HG03442 (cell line): Measurements from ENCODE around the gene PDZRN4.
A peak's percentile ranks its signal among the peaks of the same experiment; 100 is the strongest.

Source experiments
- ATAC-seq: cut with Tn5 transposase; IDR thresholded peaks from one replicate; pipeline ENCODE4 v1.9.1; 2021; ENCODE audit warnings: mild to moderate bottlenecking, moderate library complexity; ENCODE audit not compliant: unreplicated experiment

Gene PDZRN4

GRCh38 chr12:41497409-41497808 lies 309.3 kb downstream of the PDZRN4 start:
- ATAC-seq: no peak

GRCh38 chr12:41504976-41505375 lies 316.9 kb downstream of the PDZRN4 start:
- ATAC-seq: no peak

DNA sequence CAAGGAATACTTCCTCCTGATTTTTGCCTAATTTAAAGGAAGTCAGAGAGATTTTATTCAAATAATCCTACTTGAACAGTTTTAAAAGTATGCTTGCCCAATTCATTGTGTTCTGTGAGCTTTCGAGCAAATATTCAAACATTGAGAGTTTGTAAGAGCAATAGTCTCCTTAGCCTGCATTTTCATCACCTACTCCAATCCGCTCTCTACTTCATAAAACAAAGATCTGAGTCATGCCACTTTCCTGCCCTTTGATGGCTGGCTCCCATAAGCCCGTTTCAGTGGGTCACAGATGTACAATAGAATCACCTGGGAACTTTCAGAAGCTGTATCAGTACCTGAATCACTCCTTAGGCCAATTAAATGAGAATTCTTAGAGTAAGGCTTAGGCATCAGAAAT lies 319.2 kb downstream of the PDZRN4 start:
- no peak for ATAC-seq

DNA sequence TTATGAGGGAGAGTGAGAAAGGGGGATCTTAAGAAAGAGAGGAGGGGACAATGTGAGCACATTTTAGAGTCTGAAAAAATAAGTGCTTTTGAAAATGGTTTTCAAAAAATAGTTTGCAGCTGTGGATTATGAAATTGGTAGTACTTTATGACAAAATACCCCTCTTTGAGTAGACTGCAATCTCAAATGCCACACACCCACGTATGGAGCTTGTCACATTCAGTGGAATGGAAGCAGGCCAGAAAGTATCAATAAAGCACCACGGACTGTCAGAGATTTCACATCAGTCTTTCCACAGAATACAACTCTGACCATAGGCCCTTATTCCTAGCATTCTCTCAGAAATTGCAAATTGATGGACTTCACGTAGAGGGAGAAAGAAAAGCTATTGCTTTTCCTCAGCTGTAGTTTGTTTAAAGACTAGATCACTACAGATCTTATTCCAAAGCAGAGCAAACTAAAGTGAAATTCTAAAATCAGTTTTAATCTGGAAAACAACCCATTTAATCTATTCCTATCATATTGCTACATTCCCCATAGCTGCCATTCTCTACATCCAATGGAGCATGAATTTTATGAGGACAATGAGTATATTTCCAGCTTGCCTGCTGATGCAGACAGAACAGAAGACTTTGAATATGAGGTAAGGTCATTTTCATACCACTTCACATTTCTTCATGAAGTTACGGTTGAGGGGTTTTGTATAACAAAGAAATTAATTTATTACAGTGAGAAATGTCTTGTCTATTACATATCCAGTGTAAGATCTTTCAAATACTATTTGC lies 321.3 kb downstream of the PDZRN4 start:
- ATAC-seq: no peak

GRCh38 chr12:41510470-41510869 lies 322.4 kb downstream of the PDZRN4 start:
- no peak for ATAC-seq

DNA sequence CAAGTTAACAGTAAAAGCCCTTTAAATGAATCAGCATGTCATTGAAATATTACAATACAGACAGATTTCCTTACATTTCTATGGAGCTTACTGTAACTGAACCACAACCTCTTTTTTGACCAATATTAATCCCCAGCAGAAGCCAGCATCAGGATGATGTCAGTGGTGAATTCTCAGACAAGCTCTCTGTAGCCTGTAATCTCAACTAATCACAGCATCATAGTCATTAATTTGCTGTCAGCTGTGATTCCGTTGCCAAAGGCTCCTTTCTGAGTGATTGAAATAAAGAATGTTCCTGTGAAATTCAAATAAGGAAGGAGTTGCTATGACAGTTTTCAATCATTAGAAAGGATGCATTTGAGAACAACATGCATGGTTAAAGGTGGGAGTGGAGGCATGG lies 323.1 kb downstream of the PDZRN4 start:
- ATAC-seq: no peak

DNA sequence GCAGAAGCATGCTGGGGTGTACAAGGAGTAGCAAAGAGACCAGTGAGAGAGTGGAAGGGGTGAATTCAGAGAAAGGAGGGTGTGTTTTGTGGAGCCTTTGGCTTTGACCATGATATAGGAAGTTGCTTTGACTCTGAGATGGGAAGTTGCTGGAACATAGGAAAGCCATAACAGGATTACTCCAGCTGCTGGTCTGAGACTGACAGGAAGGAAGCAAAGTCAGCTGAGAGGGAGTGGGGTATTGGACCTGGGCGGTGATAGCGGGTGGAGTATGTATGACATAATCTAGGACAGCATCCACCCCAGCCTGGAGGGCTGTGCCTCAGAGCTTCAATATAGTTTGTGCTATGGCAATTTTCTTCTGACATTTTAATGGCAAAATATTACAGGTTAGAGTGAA lies 324.4 kb downstream of the PDZRN4 start:
- ATAC-seq: no peak

GRCh38 chr12:41514021-41514777 lies 326.1 kb downstream of the PDZRN4 start:
- ATAC-seq: no peak

DNA sequence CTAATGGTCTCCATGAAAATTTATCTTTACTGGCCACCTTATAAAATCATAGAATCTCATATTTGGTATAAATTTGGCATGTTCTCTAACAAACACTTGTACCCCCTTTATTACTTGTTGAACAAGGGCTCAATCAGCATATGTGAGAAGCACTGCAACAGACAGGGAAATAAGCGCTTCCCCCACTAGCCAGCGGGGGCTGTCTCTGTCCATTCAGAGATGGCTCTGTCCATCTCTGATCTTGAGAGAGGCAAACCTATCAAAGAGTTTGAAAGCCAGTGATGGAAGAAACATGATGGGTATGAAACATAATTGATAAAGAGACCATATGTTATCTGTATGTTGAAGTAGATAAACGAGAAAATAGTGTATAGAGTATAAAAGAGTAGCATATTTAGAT lies 326.8 kb downstream of the PDZRN4 start:
- ATAC-seq: no peak

DNA sequence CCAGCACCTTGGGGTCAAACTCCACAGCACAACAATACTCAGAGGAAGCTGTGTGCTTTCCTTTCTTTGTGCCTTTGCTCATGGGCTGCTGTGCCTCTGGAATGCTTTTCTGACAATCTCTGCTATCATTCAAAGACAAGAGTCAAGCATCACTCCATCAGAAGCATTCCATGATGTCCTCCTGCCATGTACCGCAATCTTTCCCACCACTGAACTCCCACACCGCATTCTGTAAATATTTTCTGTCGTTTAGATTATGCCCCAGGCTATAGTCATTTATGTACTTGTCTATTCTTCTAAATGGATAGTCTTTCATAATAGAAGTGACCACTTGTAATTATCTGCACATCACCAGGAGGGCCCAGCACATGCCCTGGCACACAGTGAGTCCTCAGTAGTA lies 327.8 kb downstream of the PDZRN4 start:
- no peak for ATAC-seq

GRCh38 chr12:41520869-41521268 lies 332.7 kb downstream of the PDZRN4 start:
- ATAC-seq: no peak

GRCh38 chr12:41521872-41522379 lies 333.8 kb downstream of the PDZRN4 start:
- ATAC-seq: peak; percentile 79

- ATAC-seq: no peak
Observed at GRCh38 chr12:41527062-41527461, 338.9 kb downstream of the PDZRN4 start.

GRCh38 chr12:41527534-41528116 lies 339.5 kb downstream of the PDZRN4 start:
- ATAC-seq: no peak

- no peak for ATAC-seq
Observed at GRCh38 chr12:41528874-41529273, 340.8 kb downstream of the PDZRN4 start.

DNA sequence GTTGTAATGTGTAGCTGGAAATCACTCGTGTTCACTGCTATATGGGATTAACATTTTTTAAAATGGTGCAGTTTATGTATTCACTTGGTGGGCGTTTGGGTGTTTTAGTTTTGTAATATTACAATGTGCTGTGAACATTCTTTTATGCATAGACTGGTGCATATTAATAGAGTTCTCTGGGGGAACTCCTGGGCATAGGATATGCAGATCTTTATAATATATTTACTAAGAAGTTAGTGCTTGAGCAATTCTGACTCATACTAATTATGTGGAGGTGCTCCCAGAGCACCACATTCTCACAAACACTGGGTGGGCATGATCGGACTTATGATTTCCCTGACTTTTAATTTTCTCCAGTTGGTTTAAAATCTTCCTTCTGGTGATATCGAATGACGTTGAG lies 342.3 kb downstream of the PDZRN4 start:
- ATAC-seq: no peak

DNA sequence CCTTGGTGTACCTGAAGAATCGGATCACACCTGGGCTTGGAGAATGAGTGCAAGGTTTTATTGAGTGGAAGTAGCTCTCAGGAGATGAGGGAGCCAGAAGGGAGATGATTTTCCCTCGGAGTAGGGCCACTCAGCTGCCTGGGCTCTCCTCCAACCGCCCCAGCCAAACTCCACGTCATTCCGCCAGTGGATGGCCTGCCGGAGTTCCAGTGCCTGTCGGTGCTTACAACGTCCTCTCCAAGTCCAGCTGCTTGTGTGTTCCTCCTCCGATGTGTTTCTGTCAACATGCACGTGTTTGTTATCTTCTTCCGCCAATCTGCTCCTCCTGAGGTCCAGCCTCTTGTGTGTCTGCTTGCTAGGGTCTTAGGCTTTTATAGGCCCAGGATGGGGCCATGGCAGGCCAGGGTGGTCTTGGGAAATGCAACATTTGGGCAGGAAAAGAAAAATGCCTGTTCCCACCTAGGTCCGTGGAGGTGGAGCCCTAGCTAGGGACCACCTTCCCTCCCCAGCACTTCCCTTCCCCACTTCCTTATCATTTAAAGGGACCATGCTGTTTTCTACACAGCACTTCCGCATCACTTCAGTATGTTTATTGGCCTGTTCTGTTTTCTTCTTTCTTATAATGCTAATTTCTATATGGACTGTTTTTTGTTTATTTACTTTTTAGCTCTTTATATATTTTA lies 343.2 kb downstream of the PDZRN4 start:
- no peak for ATAC-seq

DNA sequence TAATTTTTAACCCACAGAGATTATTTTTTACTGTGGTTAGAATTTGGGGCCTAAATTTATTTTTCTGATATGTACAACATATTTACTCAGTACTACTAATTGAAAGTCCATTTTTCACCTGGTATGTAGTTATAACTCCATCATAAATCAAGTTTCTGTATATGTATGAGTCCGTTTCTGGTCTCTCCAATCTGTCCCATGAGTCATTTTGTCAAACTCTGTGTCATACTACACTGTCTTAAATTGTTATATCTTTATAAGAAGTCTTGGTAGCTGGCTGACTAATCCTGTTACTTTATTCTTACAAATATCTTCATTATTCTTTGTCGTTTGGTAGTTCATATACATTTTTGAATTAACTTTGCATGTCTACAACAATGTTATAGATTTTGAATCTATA lies 344.0 kb downstream of the PDZRN4 start:
- ATAC-seq: no peak

DNA sequence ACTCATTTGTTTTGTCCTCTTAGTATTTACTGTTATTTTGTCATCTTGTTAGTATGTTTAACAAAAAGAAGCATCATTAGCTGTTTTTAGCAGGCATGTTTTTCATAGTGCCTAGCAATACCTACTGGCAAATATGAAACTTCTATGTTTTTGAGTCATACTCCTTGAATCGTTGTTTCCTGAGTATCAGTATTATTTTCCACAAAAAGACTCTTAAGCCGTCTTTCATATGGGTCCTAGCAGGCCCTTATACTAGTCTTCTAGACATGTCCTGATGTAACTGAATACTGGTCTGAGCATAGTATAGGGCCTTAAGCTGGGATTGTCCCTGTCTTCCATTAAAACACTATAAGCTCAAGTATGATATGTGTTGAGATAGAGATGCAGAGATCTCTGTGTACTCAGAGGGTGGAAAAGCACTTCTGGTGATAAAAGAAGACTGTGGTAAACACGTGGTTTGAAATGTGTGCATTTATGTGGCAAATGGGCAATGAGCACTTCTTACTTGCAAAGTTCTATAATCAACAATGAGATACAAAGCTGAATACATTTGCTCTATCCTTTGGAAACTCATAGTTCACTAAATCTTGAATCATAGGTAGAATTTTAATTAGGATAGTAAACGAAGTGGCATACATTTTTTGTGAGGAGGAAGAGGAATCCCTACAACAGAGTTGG lies 348.8 kb downstream of the PDZRN4 start:
- peak; percentile 42 for ATAC-seq

GRCh38 chr12:41537522-41537921 lies 349.4 kb downstream of the PDZRN4 start:
- no peak for ATAC-seq

GRCh38 chr12:41545761-41546160 lies 357.6 kb downstream of the PDZRN4 start:
- ATAC-seq: no peak
